ENCODE data around the gene ASPA. TPM values are rescaled to one million over a fixed set of nuclear protein-coding genes. Genes with fewer than 3 reads are reported as not detected.

The ASPA gene
- total RNA-seq, 2 donors from 2014 or later, result 0.59 to 2.0 TPM

DNA sequence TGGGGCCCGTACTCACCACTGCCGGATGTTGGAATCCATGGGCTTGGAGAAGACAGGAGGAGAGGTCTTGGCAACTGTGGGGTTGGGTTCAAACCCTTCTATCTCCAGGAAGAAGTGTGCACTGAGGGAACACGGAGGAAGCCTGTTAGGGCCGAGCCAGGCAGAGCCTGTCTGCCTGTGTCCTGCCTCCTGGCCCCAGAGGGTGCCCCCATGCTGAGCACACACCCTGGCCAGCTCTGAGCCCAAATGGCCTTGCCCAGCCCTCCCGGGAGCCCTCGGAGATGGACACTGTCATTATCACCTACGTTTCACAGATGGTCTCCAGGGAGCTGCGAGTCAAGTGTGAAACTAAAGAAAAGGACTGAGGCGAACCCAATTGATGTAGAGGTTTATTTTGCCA is 69.4 kb downstream of the ASPA start:
- Histone ChIP-seq H3K4me3 (no peak overlapping the region), H3K27ac (no peak overlapping the region), H3K27me3 (no peaks in the 10 kb centered on the region), H3K9me3 (no peaks in the 10 kb centered on the region), H3K4me1 (no peaks in the 10 kb centered on the region), H3K36me3 (no peaks in the 10 kb centered on the region), H3K9ac (ENCODE audit: low read depth in 2 of 2, low read length in 2 of 2) (no peak overlapping the region)
- no peak for DNase-seq
- TF ChIP-seq, protein P1, sequence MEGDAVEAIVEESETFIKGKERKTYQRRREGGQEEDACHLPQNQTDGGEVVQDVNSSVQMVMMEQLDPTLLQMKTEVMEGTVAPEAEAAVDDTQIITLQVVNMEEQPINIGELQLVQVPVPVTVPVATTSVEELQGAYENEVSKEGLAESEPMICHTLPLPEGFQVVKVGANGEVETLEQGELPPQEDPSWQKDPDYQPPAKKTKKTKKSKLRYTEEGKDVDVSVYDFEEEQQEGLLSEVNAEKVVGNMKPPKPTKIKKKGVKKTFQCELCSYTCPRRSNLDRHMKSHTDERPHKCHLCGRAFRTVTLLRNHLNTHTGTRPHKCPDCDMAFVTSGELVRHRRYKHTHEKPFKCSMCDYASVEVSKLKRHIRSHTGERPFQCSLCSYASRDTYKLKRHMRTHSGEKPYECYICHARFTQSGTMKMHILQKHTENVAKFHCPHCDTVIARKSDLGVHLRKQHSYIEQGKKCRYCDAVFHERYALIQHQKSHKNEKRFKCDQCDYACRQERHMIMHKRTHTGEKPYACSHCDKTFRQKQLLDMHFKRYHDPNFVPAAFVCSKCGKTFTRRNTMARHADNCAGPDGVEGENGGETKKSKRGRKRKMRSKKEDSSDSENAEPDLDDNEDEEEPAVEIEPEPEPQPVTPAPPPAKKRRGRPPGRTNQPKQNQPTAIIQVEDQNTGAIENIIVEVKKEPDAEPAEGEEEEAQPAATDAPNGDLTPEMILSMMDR (IDR thresholded peaks at IDR 0.05), result no peak
- intact Hi-C loops (cut with DNase I), result no loop called here

DNA sequence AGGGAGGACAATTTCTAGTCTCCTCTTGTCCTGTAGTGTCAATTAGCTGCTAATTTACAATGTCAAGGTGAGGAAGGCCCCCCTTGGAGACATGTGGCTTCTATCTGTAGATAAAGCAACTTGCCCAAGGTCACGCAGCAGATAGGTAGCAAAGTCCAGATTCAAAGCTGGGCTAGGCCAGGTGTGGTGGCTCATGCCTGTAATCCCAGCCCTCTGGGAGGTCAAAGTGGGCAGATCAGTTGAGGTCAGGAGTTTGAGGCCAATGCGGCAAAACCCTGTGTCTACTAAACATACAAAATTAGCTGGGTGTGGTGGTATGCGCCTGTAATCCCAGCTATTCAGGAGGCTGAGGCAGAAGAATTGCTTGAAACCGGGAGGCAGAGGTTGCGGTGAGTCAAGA is 70.7 kb downstream of the ASPA start:
- no peaks in the 10 kb centered on the region for H3K4me1 ChIP-seq
- no peak overlapping the region for H3K27ac ChIP-seq
- no peaks in the 10 kb centered on the region for H3K36me3 ChIP-seq
- H3K9ac ChIP-seq (ENCODE audit: low read depth in 2 of 2, low read length in 2 of 2), result no peak overlapping the region
- no peak for DNase-seq
- no peak overlapping the region for H3K4me3 ChIP-seq
- no peaks in the 10 kb centered on the region for H3K9me3 ChIP-seq
- TF ChIP-seq, protein P1 (IDR thresholded peaks at IDR 0.05), result no peak
- intact Hi-C loops (cut with DNase I), result no loop called here
- no peaks in the 10 kb centered on the region for H3K27me3 ChIP-seq

DNA sequence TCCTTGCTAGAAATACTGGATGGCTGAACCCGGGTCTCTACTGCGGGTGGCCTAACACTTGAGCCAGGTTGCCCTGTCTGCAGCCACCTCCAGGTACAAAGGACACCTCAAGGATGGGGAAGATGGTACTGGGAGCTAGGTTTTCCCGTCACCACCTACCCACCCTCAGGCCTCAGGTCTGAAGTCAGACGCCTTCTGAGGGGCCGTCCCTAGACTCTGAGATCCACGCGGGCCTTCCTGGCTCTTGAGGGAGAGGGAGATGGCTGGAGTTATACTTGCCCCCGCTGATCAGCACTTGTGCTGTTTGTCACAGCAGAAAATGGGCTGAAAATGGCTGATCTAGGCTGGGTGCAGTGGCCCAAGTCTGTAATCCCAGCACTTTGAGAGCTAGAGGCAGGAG is 71.2 kb downstream of the ASPA start:
- Histone ChIP-seq H3K9me3 (no peaks in the 10 kb centered on the region), H3K4me1 (no peaks in the 10 kb centered on the region), H3K4me3 (no peak overlapping the region), H3K9ac (ENCODE audit: low read depth in 2 of 2, low read length in 2 of 2) (no peak overlapping the region), H3K27me3 (no peaks in the 10 kb centered on the region), H3K27ac (no peak overlapping the region), H3K36me3 (no peaks in the 10 kb centered on the region)
- no peak for DNase-seq
- TF ChIP-seq, protein P1 (IDR thresholded peaks at IDR 0.05), result no peak
- intact Hi-C loops (cut with DNase I), result no loop called here

DNA sequence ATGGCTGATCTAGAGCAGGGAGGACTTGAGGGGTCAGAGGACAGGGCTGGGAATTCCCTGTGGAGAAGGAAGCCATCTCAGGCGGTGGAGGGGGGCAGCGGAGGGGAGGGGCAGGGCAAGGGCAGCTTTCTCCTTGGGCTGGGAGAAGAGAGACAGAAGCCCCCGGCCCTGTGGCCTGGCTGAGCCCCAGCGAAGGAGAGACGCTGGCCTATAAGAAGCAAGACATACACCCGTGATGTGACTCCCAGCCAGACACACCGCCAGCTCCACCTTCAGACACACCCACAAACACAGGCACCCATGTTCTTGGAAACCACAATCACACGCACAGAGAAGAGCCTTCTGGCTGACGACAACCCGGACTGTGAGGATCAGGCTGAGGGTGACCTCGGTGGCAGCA is 71.8 kb downstream of the ASPA start:
- no peak for DNase-seq
- H3K4me1 ChIP-seq, result no peaks in the 10 kb centered on the region
- H3K9ac ChIP-seq (ENCODE audit: low read depth in 2 of 2, low read length in 2 of 2), result no peak overlapping the region
- no peaks in the 10 kb centered on the region for H3K9me3 ChIP-seq
- no peaks in the 10 kb centered on the region for H3K27me3 ChIP-seq
- H3K4me3 ChIP-seq, result no peak overlapping the region
- no peaks in the 10 kb centered on the region for H3K36me3 ChIP-seq
- intact Hi-C loops (cut with DNase I), result no loop called here
- H3K27ac ChIP-seq, result no peak overlapping the region
- TF ChIP-seq, protein P1 (IDR thresholded peaks at IDR 0.05), result no peak

DNA sequence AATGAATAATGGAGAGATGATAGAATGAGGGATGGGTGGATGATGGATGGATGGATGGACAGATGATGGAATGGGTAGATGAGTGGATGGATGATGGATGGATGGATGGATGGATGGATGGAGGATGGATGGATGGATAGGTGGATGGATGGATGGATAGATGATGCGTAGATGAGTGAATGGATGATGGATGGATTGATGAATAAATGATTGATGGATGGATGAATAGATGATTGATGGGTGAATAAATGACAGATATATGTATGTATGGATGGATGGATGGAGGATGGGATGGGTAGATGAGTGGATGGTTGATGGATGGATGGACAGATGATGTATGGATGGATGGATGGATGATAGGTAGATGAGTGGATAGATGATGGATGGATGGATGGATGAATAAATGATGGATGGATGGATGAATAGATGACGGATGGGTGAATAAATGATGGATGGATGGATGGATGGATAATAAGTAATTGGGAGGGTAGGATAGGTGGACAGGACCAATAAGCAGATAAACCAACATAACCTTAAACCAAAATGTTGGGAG is 73.9 kb downstream of the ASPA start:
- Histone ChIP-seq H3K36me3 (no peaks in the 10 kb centered on the region), H3K27me3 (no peaks in the 10 kb centered on the region), H3K27ac (no peak overlapping the region), H3K4me1 (no peaks in the 10 kb centered on the region), H3K9me3 (no peaks in the 10 kb centered on the region), H3K4me3 (no peak overlapping the region), H3K9ac (ENCODE audit: low read depth in 2 of 2, low read length in 2 of 2) (no peak overlapping the region)
- no peak for DNase-seq
- TF ChIP-seq, protein P1 (IDR thresholded peaks at IDR 0.05), result no peak
- intact Hi-C loops (cut with DNase I), result no loop called here
